HG03135 (cell line): ENCODE data around the gene PPP2R2D.
"Not testable (repeated sequence)": the region's sequence is repeated elsewhere in the genome, so short reads cannot be mapped to it uniquely, and the experiment has no call there.

Source experiments
- ATAC-seq: cut with Tn5 transposase; IDR thresholded peaks from one replicate; pipeline ENCODE4 v1.9.1; 2021; ENCODE audit warnings: mild to moderate bottlenecking, moderate library complexity; ENCODE audit not compliant: unreplicated experiment

Gene PPP2R2D

GRCh38 chr10:131866673-131867072 is 34.1 kb upstream of the PPP2R2D start:
- no peak for ATAC-seq

- no peak for ATAC-seq
Measured at GRCh38 chr10:131868436-131868835, 32.4 kb upstream of the PPP2R2D start.

GRCh38 chr10:131869344-131869743 is 31.5 kb upstream of the PPP2R2D start:
- no peak for ATAC-seq

- ATAC-seq: no peak
Measured at GRCh38 chr10:131870411-131870810, 30.4 kb upstream of the PPP2R2D start.

GRCh38 chr10:131870831-131871672 is 29.8 kb upstream of the PPP2R2D start:
- no peak for ATAC-seq

GRCh38 chr10:131871673-131872005 is 29.2 kb upstream of the PPP2R2D start:
- no peak for ATAC-seq

GRCh38 chr10:131872011-131872826 is 28.6 kb upstream of the PPP2R2D start:
- no peak for ATAC-seq

GRCh38 chr10:131872827-131873375 is 27.9 kb upstream of the PPP2R2D start:
- ATAC-seq: no peak

- ATAC-seq: peak; percentile 79
Measured at GRCh38 chr10:131874991-131875451, 25.8 kb upstream of the PPP2R2D start.

- ATAC-seq: no peak
Measured at GRCh38 chr10:131875501-131875900, 25.3 kb upstream of the PPP2R2D start.

- ATAC-seq: no peak
Measured at GRCh38 chr10:131876017-131876416, 24.8 kb upstream of the PPP2R2D start.

- ATAC-seq: no peak
Measured at GRCh38 chr10:131876508-131876907, 24.3 kb upstream of the PPP2R2D start.

- ATAC-seq: no peak
Measured at GRCh38 chr10:131880016-131880590, 20.7 kb upstream of the PPP2R2D start.

- ATAC-seq: no peak
Measured at GRCh38 chr10:131881104-131881880, 19.5 kb upstream of the PPP2R2D start.

- no peak for ATAC-seq
Measured at GRCh38 chr10:131882151-131882550, 18.7 kb upstream of the PPP2R2D start.

GRCh38 chr10:131882590-131883451 is 18.0 kb upstream of the PPP2R2D start:
- ATAC-seq: no peak

GRCh38 chr10:131883621-131884393 is 17.0 kb upstream of the PPP2R2D start:
- ATAC-seq: not testable (repeated sequence)

GRCh38 chr10:131885391-131886165 is 15.2 kb upstream of the PPP2R2D start:
- peak; percentile 90 for ATAC-seq
